Amniotic epithelial cell (primary cell): ENCODE data around the gene ABCC8.

Experiments
- DNase-seq: peaks from one replicate; pipeline ENCODE4 v3.0.0-alpha.2; 2010; ENCODE audit warnings: low read depth

ABCC8 gene

DNA sequence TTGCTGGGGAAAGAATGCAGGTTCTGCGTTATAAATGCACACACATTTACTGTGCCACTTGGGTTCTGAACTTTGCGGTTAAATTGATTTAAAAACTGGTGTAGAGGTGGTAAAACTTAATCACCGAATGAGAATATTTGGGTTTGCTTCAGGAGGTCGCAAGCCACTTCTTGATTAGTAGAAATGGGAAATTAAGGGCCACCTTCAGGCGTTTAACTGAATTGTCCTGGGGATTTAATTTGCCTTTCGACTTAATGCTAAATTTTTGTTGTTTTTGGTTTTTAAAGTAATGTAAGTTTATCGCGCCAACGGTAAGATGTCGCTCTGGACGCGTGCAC, 125.5 kb downstream of the ABCC8 start:
- no peak for DNase-seq

DNA sequence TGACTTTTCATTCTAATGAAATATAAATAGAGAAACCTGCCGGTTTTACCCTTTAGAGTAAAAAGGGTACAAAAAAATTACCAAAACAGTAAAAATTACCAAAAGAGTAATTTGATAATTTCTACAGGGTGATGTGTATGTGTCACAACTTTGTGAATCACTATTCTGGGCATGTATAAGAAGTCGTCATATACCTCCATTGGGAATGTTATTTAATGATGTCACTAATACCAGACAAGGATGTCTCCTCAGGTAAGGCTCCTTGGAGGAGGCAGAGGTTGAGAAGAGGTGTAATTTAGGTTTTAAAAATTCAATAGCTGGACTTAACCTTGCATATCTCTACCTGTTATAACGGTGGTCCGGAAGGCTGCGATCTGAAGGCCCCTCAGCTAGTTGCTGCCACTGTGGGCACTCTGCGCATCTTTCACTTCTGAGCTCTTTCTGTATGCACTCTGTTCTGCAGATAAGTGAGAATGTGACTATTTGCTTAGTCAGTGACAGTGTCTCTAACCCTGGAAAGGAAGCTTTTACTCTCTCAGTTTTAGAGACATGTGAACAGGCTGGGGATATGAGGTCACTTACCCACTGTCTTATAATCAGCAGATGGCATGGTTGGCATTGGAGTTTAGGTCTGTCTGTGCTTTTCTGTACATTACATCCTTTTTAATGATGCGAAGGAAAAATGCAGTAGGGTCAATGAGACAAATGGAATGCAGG, 126.0 kb downstream of the ABCC8 start:
- no peak for DNase-seq

DNA sequence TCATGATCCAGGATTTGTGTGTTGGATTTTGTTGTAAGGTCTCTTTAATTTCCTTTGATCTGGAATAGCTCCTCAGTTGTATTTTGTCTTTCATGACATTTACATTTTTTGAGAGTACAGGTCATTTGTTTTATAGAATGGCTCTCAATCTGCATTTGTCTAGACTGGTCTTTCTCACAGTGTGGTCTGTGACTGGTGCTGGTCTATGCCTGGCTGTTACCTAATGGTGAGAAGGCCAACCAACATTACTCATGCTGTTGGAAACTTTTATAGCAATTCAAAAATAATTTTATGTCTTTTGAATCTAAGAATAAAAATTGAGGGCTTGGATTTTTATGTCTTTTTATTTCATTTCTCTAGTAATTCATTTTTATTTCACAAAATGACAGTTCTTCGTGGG, 129.0 kb downstream of the ABCC8 start:
- DNase-seq: no peak

DNA sequence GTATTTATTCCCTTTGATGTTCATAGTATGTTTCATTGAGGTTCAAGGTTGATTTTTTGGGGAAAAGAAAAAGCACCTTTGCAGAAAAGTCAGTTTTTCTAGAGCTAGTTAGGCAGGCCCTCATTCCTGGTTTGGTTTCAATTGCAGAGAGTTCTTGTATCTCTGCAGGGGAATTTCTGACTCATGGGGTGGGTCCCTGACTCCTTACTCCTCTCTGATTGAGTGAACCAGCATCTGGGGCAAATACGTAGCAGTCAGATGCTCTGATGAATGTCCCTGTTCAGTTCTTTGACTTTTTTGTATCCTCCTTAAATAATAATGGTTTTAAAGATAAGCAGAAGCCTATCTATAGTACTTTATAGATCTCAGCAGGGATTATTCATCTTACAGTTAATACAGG, 132.7 kb downstream of the ABCC8 start:
- DNase-seq: peak; percentile 83

DNA sequence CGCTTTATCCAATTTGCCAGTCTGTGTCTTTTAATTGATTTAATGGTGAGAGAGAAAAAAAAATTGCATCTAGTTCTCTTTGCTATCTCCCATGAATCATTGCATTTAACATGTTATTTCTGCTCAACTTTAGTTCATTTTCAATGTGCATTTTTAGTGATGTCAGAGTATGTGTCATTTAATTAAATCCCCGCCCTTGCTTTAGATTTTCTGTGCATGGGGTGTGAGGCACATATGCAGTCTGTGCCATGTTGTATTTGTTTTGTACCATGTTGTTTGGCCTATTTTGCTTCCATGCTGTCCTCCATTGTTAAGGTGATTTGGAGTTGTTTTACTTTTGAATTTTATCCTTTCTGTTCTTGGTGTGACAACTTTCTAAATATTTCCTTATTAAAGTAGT, 133.4 kb downstream of the ABCC8 start:
- no peak for DNase-seq
